Measurements from ENCODE around the gene ATXN1. TPM values are rescaled to one million over a fixed set of nuclear protein-coding genes. Genes with fewer than 3 reads are reported as not detected.

Gene ATXN1
- total RNA-seq, 1 donor from 2014 or later: 18.4 TPM

DNA sequence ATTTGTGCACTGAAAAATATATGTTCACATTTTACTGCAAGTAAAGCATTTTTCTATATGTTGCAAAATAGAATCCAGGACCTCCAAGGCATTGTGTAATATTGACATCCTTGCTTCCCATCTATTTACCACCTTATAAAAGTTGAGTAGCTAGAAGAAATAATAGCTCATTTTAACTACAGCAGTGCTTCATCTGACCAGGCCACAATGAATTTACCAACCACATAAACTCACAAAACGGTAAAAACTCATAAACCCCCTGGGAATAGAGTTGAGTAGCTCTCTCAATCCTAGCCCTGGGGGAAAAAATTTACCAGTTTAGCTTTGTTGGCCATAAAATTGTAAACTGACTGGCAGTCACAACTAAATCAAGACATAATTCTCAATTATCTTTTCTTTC, 3.9 kb downstream of the ATXN1 start:
- peaks cover 1% of the 10 kb centered on the region for H3K36me3 ChIP-seq (ENCODE audit: control insufficient read depth, insufficient read depth, low read length)
- DNase-seq (ENCODE audit: low read depth) (no peak), FAIRE-seq (no peak)
- TF ChIP-seq, protein P1, sequence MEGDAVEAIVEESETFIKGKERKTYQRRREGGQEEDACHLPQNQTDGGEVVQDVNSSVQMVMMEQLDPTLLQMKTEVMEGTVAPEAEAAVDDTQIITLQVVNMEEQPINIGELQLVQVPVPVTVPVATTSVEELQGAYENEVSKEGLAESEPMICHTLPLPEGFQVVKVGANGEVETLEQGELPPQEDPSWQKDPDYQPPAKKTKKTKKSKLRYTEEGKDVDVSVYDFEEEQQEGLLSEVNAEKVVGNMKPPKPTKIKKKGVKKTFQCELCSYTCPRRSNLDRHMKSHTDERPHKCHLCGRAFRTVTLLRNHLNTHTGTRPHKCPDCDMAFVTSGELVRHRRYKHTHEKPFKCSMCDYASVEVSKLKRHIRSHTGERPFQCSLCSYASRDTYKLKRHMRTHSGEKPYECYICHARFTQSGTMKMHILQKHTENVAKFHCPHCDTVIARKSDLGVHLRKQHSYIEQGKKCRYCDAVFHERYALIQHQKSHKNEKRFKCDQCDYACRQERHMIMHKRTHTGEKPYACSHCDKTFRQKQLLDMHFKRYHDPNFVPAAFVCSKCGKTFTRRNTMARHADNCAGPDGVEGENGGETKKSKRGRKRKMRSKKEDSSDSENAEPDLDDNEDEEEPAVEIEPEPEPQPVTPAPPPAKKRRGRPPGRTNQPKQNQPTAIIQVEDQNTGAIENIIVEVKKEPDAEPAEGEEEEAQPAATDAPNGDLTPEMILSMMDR (IDR thresholded peaks at IDR 0.05; ENCODE audit: insufficient read depth, low read length, severe bottlenecking): no peak
- no peaks in the 10 kb centered on the region for H3K27me3 ChIP-seq (ENCODE audit: control insufficient read depth, insufficient read depth, low read length)
- H3K4me3 ChIP-seq (ENCODE audit: low read depth, low read length): no peak overlapping the region

DNA sequence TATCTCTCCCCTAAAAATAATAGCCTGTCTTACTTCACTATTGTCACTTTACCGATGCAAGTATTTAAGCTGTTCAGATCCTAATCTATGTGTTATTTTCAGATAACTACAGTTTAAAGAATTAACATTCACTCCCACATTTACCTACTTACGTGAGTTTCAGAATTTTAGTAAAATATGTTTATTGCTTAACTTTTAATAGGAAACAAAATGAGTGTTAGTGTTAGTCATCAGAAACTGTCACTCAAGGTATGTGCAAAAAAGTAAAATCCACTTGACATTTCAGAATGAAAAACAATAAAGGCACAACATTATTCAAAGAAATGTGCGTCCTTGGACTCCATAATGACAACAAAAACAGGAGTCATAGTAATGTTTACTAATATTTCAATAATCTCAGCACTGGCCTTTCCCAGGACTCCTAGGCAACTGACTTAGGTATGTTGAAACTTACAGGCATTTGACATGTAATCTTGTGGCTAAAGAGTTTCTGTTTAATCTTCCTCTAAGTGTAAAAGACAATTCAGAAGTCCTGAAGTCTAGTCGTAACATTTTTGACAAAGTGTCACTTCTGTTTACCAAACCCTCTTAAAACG, 4.5 kb downstream of the ATXN1 start:
- TF ChIP-seq, protein P1 (IDR thresholded peaks at IDR 0.05; ENCODE audit: insufficient read depth, low read length, severe bottlenecking): no peak
- Histone ChIP-seq H3K36me3 (ENCODE audit: control insufficient read depth, insufficient read depth, low read length) (peaks cover 1% of the 10 kb centered on the region), H3K27me3 (ENCODE audit: control insufficient read depth, insufficient read depth, low read length) (no peaks in the 10 kb centered on the region), H3K4me3 (ENCODE audit: low read depth, low read length) (no peak overlapping the region)
- FAIRE-seq: no peak
- DNase-seq (ENCODE audit: low read depth): peak; percentile 44

DNA sequence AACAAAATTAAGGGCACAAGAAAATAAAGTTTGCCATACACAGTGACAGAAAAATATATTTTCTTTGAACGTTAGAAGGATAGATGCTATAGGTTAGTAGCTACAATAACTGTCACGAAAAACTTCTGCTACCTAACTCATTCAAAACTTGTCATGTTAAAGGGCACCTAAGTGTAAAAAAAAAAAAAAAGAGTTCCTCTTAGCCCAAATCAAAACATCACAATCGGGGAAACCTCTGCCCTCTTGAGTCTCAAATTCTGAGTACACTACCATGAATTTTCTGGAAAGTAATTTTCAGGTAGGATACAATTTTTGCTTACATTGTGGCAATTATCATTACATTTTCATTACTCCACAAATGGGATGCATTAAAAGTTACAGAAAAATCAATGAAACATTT, 5.7 kb downstream of the ATXN1 start:
- TF ChIP-seq, protein P1 (IDR thresholded peaks at IDR 0.05; ENCODE audit: insufficient read depth, low read length, severe bottlenecking): no peak
- FAIRE-seq: no peak

DNA sequence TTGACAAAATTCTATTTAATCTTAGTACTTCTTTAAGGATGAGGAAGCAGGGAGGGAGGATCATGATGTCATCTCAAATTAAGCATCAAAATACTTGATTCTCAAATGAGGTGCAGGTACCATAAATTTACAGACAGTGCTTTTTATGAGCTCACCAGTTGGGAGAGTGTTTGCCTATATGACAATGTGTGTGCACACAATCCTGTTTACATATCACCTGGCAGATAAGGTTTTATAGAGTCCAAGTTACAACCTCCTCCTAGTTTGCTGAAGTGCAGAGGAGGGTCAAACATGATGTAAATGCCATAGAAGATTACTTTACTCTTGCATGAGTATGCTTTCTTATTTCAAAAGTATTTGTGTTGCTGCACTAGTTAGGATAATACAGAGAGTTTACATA, 6.4 kb downstream of the ATXN1 start:
- peaks cover 2% of the 10 kb centered on the region for H3K36me3 ChIP-seq (ENCODE audit: control insufficient read depth, insufficient read depth, low read length)
- FAIRE-seq (no peak), DNase-seq (ENCODE audit: low read depth) (no peak)
- H3K4me3 ChIP-seq (ENCODE audit: low read depth, low read length): no peak overlapping the region
- H3K27me3 ChIP-seq (ENCODE audit: control insufficient read depth, insufficient read depth, low read length): no peaks in the 10 kb centered on the region
- TF ChIP-seq, protein P1 (IDR thresholded peaks at IDR 0.05; ENCODE audit: insufficient read depth, low read length, severe bottlenecking): no peak

More for the DNA sequence above, 5.7 kb downstream of the ATXN1 start:
- no peak overlapping the region for H3K4me3 ChIP-seq (ENCODE audit: low read depth, low read length)
- H3K36me3 ChIP-seq (ENCODE audit: control insufficient read depth, insufficient read depth, low read length): peaks cover 1% of the 10 kb centered on the region
- DNase-seq (ENCODE audit: low read depth): no peak
- no peaks in the 10 kb centered on the region for H3K27me3 ChIP-seq (ENCODE audit: control insufficient read depth, insufficient read depth, low read length)

DNA sequence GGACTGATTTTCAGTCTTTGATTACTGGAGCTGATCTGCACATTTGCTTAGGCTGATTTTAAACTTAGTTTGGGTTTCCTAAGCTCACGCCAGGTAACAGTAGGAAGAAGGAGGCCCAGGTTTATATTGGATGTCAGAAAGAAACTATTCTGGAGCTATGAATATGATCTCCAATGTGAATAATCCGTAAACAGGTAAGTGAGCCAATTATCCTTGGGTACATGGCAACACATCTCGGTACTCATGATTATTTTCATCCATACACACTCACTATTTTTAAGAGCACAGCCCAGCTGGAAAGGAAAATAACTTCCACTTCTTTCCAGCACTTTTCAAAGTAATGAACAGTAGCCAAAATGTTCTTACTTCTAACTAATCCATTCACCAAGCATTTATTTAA, 7.0 kb downstream of the ATXN1 start:
- no peaks in the 10 kb centered on the region for H3K27me3 ChIP-seq (ENCODE audit: control insufficient read depth, insufficient read depth, low read length)
- FAIRE-seq: no peak
- TF ChIP-seq, protein P1 (IDR thresholded peaks at IDR 0.05; ENCODE audit: insufficient read depth, low read length, severe bottlenecking): no peak
- DNase-seq (ENCODE audit: low read depth): no peak
- no peak overlapping the region for H3K4me3 ChIP-seq (ENCODE audit: low read depth, low read length)
- peaks cover 5% of the 10 kb centered on the region for H3K36me3 ChIP-seq (ENCODE audit: control insufficient read depth, insufficient read depth, low read length)

DNA sequence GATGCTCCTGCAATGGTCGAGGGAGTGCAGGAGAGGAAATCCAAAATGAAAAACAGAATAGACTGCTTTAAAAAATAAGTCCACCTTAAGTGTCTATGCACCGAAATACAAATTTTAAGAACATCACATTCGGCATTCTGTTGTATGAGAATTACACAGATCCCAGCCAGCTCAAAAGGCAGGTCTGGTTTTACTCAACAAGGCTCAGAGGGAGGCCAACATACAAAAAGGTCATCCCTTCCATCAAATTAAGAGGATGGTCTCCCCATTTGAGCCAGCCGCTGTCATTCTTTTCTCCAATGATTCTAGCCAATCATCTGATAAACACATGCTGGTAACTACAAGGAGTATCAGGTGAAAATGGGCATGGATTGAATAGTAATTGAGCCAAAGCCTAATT, 7.9 kb downstream of the ATXN1 start:
- Histone ChIP-seq H3K4me3 (ENCODE audit: low read depth, low read length) (no peak overlapping the region), H3K27me3 (ENCODE audit: control insufficient read depth, insufficient read depth, low read length) (no peaks in the 10 kb centered on the region), H3K36me3 (ENCODE audit: control insufficient read depth, insufficient read depth, low read length) (peaks cover 5% of the 10 kb centered on the region)
- TF ChIP-seq, protein P1 (IDR thresholded peaks at IDR 0.05; ENCODE audit: insufficient read depth, low read length, severe bottlenecking): no peak
- no peak for FAIRE-seq
- no peak for DNase-seq (ENCODE audit: low read depth)
